Right kidney (tissue), 1 donor: Measurements from ENCODE around the gene ADGRL3.
"Not testable (repeated sequence)": the region's sequence is repeated elsewhere in the genome, so short reads cannot be mapped to it uniquely, and the experiment has no call there.

Source experiments
- DNase-seq: peaks from one replicate; pipeline ENCODE4 v3.0.0-alpha.2; 2016

ADGRL3 gene

DNA sequence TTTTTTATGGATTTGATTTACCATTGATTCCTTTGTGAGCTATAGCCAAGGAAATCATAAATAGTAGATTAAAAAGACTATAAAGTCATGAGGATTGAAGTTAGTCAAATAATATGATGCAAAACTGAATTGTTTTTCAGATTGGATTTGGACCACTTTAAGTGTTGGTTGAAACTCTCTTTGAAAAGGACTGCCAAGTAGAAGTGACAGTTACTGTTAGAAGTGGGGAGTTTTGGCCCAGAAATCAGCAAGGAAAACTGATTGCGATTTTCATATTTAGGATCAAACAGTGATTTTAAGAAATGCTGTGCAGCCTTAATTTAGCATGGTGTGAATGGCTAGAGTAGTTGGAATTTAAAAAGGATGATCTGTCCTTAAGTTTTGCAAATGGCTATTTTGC lies 4.9 kb downstream of the ADGRL3 start:
- no peak for DNase-seq

DNA sequence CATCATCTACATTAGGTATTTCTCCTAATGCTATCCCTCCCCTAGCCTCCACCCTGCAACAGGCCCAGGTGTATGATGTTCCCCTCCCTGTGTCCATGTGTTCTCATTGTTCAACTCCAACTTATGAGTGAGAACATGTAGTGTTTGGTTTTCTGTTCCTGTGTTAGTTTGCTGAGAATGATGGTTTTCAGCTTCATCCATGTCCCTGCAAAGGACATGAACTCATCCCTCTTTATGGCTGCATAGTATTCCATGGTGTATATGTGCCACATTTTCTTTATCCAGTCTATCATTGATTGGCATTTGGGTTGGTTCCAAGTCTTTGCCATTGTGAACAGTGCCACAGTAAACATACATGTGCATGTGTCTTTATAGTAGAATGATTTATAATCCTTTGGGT lies 7.0 kb downstream of the ADGRL3 start:
- DNase-seq: not testable (repeated sequence)

DNA sequence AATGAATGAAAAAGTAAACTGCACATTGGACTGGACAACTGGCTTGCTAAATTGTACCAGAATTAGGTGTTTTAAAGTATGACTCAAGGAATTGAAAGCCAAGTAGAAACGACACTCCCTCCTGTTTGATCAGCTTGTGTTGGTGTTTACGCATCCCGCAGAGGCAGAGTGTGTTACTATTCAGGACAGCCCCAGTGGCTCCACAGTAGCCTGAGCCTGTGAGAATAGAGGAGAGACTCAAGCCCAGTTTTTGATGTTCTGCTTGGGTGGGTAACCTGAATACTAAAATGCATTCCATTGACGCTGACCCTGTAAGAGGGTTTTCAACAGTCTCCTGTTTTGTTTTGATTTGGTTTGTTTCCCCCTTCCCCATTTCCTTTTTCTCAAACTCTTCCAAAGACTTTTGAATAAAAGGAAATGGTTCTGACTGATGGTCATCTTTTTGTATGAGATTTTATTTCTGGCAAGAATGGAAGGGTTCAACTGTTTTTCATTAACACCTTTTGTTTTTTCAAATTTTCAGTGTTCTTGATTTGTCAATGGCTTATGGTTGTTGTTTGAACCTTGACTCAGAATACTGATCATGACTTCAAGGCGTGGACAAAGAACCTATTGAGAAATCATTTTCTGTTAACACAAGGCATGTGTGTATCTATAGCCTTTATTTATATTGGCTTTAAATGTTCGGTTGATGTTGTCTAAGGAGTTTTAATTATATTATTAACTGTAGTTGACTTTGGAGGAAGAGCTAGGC lies 10.2 kb downstream of the ADGRL3 start:
- DNase-seq: no peak

DNA sequence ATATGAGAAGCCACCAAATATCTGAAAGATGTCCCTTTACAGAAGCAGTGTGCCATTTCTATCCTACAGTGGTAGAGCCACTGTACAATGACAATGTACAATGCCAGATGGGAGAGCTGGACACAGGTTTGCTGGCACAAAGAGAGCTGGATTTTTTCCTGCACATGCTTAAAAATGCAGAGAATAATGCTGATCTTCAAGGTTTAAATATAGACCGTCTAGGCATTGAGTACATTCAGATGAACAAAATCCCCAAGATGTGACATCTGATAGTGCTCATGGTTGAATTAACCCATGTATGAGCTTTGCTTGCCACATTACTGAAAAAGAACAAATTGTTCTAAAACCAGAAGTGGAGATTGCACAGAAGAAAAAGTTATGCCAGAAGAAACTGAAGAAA lies 11.7 kb downstream of the ADGRL3 start:
- no peak for DNase-seq

DNA sequence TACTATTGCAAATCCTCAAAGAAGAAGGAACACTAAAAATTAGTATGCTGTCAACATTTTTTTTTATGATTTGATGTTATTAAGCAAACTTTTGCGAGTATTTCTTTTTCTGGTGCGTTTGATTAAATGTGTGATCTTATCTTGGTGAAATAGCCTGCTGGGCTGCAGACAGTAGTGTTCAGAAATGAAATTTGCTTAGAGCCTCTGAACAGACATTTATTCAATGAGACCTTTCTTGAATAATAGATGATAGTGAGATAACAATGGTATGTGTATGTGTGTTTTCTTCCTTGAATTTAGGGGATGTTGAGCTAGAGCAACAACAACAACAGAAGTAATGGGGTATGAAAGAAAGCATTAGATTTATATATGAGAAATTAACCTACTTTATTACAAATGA lies 12.7 kb downstream of the ADGRL3 start:
- no peak for DNase-seq

DNA sequence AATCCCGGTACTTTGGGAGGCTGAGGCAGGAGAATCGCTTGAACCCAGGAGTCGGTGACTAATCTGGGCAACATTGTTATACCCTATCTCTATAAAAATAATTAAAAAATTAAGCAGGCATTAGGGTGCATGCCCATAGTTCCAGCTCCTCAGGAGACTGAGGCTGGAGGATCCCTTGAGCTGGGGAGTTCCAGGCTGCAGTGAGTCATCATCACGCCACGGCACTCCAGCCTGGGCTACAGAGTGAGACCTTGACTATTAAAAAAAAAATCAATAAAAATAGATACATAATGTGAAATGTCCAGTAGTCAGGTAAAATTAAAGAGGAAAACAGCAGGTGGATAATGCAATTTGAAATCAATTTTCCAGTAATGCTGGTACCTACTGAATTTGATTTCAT lies 14.6 kb downstream of the ADGRL3 start:
- DNase-seq: no peak

DNA sequence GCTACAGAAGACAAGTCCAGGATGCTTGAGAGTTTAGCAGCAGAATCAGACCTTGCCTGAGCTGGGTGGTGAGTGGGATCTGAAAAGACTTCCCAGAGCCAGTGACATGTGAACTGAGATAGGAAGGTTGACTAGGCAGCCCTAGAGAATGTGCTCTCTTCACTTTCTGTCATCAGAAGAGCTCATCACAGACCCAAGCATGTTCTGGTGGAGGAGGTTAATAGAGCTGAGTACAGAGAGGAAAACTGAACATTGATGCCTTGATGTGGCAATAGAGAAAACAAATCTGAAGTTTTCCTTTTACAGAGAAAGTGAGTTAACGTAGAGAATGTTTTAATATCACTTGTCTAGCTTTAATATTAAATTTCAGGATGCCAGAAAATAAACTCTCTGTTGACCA lies 17.1 kb downstream of the ADGRL3 start:
- no peak for DNase-seq

DNA sequence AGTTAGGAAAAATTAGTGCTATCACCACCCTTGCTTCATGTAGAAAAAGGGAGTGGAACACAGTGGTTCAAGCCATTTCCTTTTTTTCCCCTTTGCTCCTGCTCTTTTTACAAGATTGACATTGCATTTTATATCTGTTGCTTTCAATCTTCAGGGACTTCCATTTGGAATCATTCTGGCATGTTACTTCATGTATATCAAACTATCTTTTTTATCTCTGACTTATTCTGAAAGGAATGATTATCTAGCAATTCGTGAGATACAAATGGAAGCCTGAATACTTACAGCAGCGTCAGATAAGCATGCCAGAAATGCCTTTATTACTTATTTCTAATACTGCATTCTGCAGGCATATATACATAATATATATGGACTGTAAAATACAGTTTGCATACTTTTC lies 20.4 kb downstream of the ADGRL3 start:
- DNase-seq: no peak

DNA sequence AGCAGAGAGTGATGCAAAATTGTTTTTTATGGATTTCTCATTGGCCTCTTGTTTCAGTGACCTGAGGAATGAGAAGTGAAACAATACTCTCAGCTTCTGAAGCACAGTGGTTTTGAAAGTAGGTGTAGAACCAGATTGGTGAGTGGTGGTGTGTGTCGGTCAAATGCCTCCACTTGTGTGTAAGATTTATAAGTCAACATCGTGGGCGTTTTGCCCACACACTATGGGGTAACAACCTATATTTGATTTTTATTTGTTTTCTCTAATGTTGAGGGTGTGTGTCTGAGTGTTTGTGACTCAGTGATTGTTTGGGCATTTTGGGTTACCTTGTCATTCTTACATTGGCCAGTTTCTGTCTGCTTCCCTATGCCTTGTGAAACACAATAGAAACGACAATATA lies 23.3 kb downstream of the ADGRL3 start:
- no peak for DNase-seq

DNA sequence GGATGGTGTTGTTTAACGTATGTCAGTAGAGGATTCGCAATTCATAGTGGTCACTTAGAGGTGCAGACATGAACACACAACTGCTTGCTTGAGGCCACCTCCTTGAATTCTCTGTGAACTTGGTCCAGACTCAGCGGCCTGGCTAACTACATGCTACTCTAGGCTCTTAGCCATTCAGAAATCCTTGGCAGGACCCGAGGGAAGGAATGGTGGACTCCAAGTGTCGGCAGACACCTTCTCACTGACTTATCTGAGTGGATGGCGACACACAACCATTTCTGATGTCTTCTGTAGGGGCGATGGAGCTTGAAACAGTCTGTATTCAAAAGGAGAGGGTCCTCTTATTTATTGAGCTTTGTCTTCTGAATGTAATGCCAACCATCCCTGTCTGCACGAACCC lies 24.4 kb downstream of the ADGRL3 start:
- no peak for DNase-seq

DNA sequence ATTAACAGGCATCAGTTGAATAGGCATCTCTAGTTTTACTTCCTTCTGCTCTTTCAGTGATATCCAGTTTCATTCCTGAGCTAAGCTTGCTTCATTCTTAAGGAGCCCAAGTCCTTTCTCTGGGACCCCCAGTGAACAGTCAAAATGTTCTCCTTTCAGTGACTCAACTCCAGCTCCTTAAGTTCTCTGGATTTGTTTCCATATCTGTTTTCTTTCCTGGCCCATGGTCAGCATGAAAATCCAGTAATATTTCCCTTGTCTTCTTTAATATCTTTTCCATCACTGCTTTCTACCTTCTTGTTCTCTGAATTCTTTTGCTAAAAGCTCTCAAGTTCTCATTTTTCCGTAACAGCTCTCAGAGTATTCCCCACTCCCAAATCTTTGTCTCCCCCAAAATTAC lies 25.5 kb downstream of the ADGRL3 start:
- DNase-seq: no peak

DNA sequence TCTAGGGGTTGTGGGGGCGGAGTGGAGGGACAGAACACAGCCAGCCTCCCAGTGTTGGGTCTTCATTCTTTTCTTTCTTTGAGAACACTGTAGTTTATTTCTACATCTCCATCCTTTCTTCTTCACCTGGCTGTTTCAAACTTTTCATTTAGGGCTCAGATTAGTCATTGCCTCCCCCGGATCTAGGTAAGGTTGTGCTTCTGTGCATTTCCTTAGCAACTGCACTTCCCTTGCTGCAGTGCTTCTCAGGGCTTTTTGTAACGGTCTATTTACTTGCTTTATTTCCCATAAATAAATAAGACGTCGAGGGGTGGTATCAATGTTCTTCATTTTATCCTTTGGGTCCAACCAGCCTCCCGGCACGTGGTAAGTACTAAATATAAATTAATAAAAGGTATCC lies 31.3 kb downstream of the ADGRL3 start:
- no peak for DNase-seq

DNA sequence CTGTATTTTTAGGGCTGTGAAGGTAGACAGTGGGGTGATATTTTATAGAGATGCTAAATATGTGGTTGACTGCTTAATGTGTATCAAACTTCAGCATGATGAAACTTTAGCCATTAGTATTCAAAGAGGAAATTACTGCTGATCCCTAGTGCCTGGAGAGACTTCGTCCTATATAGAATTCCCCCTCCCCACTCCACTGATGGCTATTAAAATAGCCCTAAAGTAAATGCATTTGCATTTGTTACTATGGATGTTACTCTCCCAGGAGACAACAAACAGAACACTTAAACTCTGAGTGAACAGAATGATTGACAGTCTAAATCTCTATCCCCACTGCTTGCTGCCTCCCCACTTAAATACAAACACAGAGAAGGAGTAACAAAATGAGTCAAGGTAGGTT lies 39.1 kb downstream of the ADGRL3 start:
- no peak for DNase-seq

DNA sequence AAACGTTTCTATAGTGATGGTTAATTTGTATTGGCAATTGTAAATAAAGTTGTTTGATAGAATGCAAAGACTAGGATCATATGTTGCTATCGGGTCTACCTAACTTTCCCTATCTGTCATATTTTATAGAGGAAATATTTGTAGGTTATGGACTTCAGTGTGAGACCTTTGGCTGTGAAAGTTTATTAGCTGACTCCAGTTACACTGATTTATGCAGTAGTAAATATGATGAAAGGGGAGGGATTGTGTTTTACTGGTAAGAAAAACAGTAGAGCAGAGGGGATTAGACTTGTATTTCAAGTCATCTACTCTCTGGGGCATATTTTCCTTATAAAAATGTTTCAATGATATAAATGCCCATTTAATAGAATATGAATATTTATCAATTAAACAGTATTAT lies 43.8 kb downstream of the ADGRL3 start:
- no peak for DNase-seq

DNA sequence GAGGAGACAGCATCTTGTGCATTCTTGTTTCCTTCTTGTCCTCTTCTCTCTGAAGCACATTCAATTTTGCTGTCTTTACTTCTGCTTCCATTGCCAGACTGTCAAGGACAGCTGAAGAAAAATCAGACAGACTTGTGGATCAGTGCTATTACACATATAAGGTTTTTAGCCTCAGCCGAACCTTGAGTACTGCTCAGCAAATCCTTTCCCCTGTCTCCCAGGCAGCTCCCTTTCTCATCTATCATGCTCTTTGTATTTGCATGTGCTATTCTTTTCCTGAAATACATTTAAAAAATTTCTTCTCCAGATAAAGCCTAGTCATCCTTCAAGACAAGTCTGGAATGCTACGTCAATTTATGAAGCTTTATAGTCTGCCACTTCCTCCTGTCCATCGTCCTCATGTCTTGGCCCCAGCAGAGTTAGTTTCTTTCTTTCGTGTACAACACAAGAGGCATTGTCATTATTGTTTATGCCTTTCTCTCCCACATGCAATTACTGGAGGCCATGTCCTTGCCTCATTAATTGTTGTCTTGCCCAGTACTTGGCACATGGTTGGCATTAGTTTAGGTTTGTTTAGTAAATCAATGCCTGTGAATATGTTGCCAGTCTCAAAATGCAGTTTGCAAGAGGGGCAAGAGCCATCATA lies 45.1 kb downstream of the ADGRL3 start:
- DNase-seq: peak; percentile 8

DNA sequence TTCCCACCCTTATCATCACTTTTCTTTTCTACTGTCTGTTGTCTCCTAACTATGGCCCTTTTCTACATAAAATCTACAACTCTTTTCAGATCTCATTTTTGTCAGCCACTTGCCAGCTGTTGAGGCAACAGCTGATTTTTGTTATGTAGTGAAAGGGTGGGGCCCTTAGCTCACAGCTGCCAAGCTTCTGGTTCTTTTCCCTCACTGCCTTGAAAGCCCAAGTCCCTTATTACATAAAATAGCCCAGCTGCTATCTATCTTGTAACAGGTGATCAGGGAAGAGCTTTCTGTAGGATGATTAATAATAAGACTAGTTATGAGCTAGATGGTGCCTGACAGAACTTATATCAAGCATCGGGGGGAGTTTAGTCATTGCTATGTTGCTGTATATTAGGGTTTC lies 45.9 kb downstream of the ADGRL3 start:
- no peak for DNase-seq

DNA sequence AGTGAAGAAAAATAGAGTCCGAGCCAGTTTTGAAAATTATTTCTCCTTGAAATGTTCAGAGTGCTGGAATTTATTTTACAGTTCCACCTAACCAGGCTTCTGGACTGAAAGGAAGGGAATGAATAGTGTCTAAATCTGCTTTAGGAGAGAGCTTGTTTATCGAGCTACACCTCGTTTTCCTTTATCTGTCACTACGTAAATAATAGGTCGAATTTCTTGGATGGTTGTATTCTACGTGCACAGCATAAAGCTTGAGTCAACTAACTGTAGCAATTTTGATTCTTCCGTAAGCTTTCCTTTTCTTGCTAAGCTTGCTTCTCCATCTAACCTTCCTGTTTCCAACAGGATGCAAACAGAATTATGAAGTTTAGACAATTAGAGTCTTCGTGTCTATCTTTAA lies 48.6 kb downstream of the ADGRL3 start:
- no peak for DNase-seq

DNA sequence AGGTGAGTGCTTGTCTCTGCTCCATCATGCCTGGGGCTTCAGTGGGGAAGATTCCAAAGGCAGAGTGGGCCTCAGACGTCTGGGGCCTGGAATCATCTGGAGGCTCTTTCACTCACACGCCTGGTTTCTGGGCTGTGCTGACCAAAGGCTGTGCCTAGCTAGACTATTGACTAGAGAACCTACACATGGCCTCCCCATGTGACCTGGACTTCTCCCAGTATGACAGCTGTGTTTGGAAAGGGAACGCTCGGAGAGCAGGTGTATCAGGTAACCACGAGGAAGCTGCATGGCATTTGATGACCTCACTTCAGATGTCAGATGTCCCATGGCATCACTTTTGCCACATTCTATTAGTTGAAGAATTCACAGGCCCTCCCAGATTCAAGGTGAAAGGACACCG lies 51.0 kb downstream of the ADGRL3 start:
- no peak for DNase-seq

DNA sequence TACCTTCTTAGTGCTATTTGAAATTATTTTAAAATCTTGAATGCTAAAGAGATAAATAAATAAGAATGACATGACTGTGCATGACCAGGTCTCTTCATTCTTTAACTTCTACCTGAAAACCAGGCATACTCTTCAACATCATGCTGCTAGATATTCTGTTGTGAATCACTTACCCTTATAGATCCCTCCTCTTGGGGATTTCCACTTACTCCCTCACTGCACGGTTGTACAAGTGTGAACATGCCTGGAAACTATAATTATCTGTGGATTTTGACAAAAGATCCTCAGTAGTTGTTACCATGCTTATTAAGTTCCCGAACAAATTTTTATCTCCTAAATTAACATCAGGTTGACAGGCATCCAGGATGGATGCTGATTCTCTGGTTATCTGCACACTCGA lies 54.3 kb downstream of the ADGRL3 start:
- no peak for DNase-seq

DNA sequence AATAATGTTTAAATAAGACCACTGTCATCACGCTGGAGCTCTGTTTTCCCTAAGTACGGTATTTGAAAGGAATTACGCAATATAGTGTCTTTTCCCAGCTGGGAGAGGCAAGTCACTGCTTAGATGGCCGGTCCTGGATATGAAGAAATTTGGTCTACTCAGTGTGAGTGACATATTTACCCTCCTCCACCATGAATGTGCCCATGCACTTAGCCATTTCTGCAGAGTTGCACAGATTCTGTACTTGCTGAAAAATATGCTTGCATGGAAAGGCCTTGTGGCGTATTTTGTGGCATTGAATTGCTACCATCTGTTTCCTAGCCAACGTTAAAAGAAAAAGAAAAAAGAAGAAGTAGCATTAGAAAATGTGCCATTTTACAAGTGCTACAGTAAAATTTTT lies 73.1 kb downstream of the ADGRL3 start:
- DNase-seq: no peak

DNA sequence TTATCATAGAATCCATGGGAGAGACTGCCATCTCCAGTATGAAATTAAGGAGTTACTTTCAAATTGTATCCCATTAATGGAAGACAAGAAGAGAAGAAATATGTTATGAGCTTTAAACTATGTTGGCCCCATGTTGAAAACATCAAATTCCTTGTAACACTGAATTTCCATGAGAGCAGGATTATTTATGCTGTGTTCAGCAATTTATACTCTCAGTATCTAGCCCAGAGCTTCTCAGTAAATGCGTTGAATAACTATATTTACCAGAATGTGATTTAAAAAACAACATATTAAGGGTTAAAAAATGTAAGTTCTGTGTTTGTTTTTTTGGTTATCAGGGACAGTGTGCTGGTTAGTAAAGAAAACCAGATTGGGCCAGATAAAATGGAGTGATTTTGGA lies 74.2 kb downstream of the ADGRL3 start:
- DNase-seq: no peak

DNA sequence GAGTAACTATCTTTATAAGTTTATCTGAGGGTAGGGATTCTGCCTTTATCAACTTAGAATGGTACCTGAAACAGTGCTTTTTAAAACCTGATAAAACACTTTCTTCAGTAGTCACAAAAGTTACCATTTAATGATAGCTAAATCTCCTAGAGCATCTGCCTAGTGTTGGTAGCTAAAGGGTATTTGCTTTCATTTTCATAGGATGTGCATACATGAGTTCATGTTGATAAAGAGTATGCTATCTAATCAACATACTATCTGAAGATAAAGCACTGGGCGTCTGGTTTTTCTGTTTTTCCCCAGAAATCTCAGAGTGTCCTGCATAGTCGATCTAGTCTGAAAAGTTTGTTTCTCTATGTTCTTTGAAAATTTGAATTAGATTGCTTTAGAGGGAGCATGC lies 75.1 kb downstream of the ADGRL3 start:
- DNase-seq: no peak

DNA sequence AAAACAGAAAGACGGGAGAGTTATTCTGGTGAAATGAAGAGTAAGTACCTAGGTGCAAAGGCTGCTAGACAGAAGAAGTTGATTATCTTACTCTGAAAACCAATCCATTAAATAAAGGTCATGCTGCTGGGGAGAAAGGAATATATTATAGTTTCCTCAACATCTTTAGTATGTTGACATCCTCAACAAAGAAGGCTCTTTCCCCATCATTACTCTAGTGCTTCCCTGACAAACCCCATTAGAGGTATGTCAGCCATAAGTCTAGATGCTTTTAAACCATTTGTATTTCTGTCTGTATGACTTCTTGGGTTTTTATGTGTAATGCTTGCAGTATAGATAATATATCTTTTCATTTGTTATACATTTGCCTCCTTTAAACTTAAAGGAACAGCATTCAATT lies 75.9 kb downstream of the ADGRL3 start:
- DNase-seq: no peak
